Transverse colon (tissue), 3 donors: ENCODE measurements around the gene CMTR2.

Source experiments
- EP300 ChIP-seq: sonication (generic); formaldehyde crosslinking; IDR thresholded peaks from one replicate; pipeline ENCODE4 v1.6.1; 2017; ENCODE audit warnings: antibody characterized with exemption, low read depth
- TF ChIP-seq, protein P1 (sequence below), 5 experiments: fragments of 200-600 bp in 3 of 5; fragments of 450-650 bp in 2 of 5; sonication (generic) in 3 of 5; IDR thresholded peaks; 1 replicate in 2 of 5; 2 replicates in 3 of 5; pipeline ENCODE4 v1.5.1; 2016 to 2017; ENCODE audit warnings: antibody characterized with exemption in 5 of 5, inconsistent platforms in 3 of 5, mild to moderate bottlenecking in 2 of 5, moderate library complexity in 1 of 5

DNA sequence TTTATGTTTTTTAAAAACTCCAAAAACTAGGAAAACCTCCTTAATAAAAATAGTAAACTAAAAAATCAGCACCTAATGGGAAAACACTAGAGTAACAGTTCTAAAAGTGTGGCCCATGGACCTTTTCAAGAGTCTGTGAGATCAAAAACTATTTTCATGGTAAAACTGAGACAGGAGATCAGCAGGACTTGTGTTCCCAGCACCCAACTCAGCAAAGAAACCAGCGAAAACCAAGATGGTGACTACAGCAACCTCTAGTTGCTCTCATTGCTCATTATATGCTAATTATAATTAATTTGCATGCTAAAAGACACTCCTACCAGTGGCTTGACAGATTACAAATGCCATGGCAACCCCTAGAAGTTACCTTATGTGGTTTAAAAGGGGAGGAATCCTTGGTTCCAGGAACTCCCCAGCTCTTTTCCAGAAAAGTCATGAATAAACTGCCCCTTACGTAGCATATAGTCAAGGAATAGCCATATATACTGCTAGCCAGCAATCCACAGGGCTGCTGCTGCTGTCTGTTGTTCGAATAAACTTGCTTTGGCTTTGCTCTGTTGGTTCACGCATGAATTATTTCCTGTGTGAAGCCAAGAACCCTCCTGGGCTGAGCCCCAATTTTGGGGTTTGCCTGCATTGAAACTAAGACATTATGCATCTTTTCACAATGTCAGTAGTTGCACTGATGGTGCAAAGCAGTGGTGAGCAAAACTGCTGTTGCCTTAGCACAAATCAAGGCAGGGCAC is 12.4 kb downstream of the CMTR2 start:
- TF ChIP-seq, protein P1, sequence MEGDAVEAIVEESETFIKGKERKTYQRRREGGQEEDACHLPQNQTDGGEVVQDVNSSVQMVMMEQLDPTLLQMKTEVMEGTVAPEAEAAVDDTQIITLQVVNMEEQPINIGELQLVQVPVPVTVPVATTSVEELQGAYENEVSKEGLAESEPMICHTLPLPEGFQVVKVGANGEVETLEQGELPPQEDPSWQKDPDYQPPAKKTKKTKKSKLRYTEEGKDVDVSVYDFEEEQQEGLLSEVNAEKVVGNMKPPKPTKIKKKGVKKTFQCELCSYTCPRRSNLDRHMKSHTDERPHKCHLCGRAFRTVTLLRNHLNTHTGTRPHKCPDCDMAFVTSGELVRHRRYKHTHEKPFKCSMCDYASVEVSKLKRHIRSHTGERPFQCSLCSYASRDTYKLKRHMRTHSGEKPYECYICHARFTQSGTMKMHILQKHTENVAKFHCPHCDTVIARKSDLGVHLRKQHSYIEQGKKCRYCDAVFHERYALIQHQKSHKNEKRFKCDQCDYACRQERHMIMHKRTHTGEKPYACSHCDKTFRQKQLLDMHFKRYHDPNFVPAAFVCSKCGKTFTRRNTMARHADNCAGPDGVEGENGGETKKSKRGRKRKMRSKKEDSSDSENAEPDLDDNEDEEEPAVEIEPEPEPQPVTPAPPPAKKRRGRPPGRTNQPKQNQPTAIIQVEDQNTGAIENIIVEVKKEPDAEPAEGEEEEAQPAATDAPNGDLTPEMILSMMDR (IDR thresholded peaks at IDR 0.05), result no peak
- no peak for TF ChIP-seq EP300
